ENCODE data around the gene GALNT17.

DNA sequence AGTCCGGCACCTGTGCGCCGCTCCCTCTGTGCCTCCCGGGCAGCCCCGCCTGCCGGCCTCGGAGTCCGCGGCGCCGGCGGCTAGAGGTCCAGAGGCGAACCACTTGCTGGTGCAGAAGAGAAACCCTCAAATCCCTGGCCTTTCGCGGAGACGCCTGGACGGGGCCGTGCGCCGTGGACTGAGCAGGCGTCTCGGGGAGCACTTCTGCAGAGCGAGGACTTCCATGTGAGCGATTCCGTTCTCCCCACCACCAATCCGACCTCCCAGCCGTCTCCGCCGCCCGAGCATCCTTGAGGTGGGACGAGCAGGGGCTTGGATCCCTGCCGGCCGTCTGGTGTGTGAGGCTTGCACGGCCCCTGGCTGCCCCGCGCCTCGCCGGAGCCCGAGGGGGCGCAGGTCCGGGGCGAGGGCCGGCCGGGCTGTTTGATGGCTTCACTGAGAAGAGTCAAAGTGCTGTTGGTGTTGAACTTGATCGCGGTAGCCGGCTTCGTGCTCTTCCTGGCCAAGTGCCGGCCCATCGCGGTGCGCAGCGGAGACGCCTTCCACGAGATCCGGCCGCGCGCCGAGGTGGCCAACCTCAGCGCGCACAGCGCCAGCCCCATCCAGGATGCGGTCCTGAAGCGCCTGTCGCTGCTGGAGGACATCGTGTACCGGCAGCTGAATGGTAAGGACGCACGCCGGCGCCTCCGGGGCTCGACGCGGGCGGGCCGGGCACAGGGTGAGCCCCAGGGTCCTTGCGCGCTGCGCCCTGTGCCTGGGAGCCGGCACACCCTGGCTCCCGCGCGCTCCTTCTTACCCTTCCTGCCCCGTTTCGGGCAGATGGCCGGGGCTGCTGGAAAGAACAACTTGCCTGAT is 660 bp downstream of the GALNT17 start:
- no peak for TF ChIP-seq SUZ12 (IDR thresholded peaks at IDR 0.05; ENCODE audit: extremely low read depth, insufficient read depth, insufficient read length)
- no peak for TF ChIP-seq YY1 (IDR thresholded peaks at IDR 0.05; ENCODE audit: insufficient read depth, insufficient read length)
